Sigmoid colon (tissue), 4 donors: Measurements from ENCODE around the gene AP5Z1.

Experiments used
- EP300 ChIP-seq, 4 donors: sonication (generic); formaldehyde crosslinking; IDR thresholded peaks; one replicate each; pipeline ENCODE4 v1.6.1; 2017; ENCODE audit warnings: antibody characterized with exemption in 4 of 4
- POLR2A ChIP-seq, 2 donors: fragments of 450-650 bp; IDR thresholded peaks; one replicate each; pipeline ENCODE4 v1.6.1; 2016; ENCODE audit warnings: antibody characterized with exemption in 2 of 2, mild to moderate bottlenecking in 2 of 2, moderate library complexity in 2 of 2
- POLR2AphosphoS5 ChIP-seq, 4 donors: sonication (generic); formaldehyde crosslinking; IDR thresholded peaks; one replicate each; pipeline ENCODE4 v1.6.1; 2017; ENCODE audit warnings: antibody characterized with exemption in 4 of 4
- TF ChIP-seq, protein P1 (sequence below), 4 experiments: fragments of 450-650 bp in 3 of 4; fragments of 200-600 bp in 1 of 4; IDR thresholded peaks; one replicate each; pipeline ENCODE4 v1.5.1; 2016 to 2019; ENCODE audit warnings: antibody characterized with exemption in 4 of 4, mild to moderate bottlenecking in 3 of 4, moderate library complexity in 2 of 4

DNA sequence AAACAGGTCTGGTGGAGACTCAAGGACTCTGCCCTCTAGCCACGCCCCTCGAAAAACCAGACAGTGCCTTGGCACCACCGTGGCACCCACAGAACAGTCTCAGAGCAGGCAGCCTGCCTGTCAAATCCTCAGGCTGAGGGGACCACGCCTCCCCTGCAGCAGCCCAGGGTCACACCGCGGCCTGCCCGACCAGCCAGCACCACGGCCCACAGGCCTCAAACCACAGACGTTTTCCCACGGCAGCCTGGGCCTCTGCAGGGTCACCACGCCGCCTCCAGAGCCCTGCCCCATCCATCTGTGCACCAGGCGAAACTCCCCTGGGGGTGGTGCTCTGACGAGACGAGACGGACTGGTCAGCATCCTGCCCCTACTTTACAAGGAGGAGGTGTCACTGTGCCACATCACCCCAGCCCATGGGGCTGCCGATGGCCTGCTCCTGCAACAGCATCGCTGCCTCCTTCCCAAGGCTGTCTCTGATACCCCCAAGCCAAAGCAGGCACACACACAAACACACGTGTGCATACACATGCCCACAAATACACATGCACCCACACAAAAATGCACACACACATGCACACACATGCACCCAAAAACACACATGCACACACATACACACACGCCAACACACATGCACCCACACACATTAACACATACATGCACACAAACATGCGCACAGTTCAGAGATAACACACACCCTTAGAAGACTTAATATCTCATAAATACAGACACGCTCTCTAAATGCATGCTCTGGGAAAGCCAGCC, 61.8 kb downstream of the AP5Z1 start:
- TF ChIP-seq, protein P1, sequence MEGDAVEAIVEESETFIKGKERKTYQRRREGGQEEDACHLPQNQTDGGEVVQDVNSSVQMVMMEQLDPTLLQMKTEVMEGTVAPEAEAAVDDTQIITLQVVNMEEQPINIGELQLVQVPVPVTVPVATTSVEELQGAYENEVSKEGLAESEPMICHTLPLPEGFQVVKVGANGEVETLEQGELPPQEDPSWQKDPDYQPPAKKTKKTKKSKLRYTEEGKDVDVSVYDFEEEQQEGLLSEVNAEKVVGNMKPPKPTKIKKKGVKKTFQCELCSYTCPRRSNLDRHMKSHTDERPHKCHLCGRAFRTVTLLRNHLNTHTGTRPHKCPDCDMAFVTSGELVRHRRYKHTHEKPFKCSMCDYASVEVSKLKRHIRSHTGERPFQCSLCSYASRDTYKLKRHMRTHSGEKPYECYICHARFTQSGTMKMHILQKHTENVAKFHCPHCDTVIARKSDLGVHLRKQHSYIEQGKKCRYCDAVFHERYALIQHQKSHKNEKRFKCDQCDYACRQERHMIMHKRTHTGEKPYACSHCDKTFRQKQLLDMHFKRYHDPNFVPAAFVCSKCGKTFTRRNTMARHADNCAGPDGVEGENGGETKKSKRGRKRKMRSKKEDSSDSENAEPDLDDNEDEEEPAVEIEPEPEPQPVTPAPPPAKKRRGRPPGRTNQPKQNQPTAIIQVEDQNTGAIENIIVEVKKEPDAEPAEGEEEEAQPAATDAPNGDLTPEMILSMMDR (IDR thresholded peaks at IDR 0.05), result no peak
- no peak for TF ChIP-seq POLR2A (IDR thresholded peaks at IDR 0.05)
- no peak for TF ChIP-seq EP300 (IDR thresholded peaks at IDR 0.05)
- no peak for TF ChIP-seq POLR2AphosphoS5 (IDR thresholded peaks at IDR 0.05)
